ENCODE results near the gene EEF1G.
"Not testable (repeated sequence)": the region's sequence is repeated elsewhere in the genome, so short reads cannot be mapped to it uniquely, and the experiment has no call there.

The EEF1G gene

GRCh38 chr11:62575156-62575555 lies 1.5 kb upstream of the EEF1G start:
- no peak for FAIRE-seq

GRCh38 chr11:62574363-62575071 lies 826 bp upstream of the EEF1G start:
- FAIRE-seq = no peak

GRCh38 chr11:62573006-62573591 lies 592 bp downstream of the EEF1G start:
- no peak for FAIRE-seq

- no peak for FAIRE-seq
These were observed 1.3 kb downstream of the EEF1G start for GRCh38 chr11:62572431-62572830.

GRCh38 chr11:62571493-62571892 lies 2.2 kb downstream of the EEF1G start:
- FAIRE-seq = not testable (repeated sequence)

GRCh38 chr11:62570903-62571302 lies 2.8 kb downstream of the EEF1G start:
- not testable (repeated sequence) for FAIRE-seq

GRCh38 chr11:62569611-62570010 lies 4.1 kb downstream of the EEF1G start:
- FAIRE-seq = no peak

GRCh38 chr11:62567018-62567633 lies 6.6 kb downstream of the EEF1G start:
- no peak for FAIRE-seq

- no peak for FAIRE-seq
These were observed 7.4 kb downstream of the EEF1G start for GRCh38 chr11:62566247-62566646.

GRCh38 chr11:62565100-62565802 lies 8.4 kb downstream of the EEF1G start:
- no peak for FAIRE-seq

- peak; percentile 91 for FAIRE-seq
These were observed 11.9 kb downstream of the EEF1G start for GRCh38 chr11:62561677-62562230.

- peak; percentile 97 for FAIRE-seq
These were observed 13.1 kb downstream of the EEF1G start for GRCh38 chr11:62560566-62561103.

GRCh38 chr11:62559626-62560025 lies 14.1 kb downstream of the EEF1G start:
- FAIRE-seq = not testable (repeated sequence)

GRCh38 chr11:62559204-62559603 lies 14.5 kb downstream of the EEF1G start:
- FAIRE-seq = no peak

GRCh38 chr11:62558669-62559068 lies 15.0 kb downstream of the EEF1G start:
- no peak for FAIRE-seq

GRCh38 chr11:62556875-62557631 lies 16.6 kb downstream of the EEF1G start:
- FAIRE-seq = peak; percentile 17

- FAIRE-seq = peak; percentile 91
These were observed 17.4 kb downstream of the EEF1G start for GRCh38 chr11:62556108-62556874.

- no peak for FAIRE-seq
These were observed 18.1 kb downstream of the EEF1G start for GRCh38 chr11:62555464-62556107.

GRCh38 chr11:62554387-62555167 lies 19.1 kb downstream of the EEF1G start:
- FAIRE-seq = no peak

- no peak for FAIRE-seq
These were observed 19.8 kb downstream of the EEF1G start for GRCh38 chr11:62553839-62554361.

Data from G401.6 (cell line).